K562 (cell line): Measurements from ENCODE around the gene GPR55. TPM values are rescaled to one million over a fixed set of nuclear protein-coding genes. Genes with fewer than 3 reads are reported as not detected.

Experiments
- ATAC-seq: fragments of 200-7000 bp; cut with Tn5 transposase; 3 replicates; pipeline ENCODE4 v1.9.1; 2020; ENCODE audit warnings: moderate library complexity
- BruUV-seq: library from RNA; stranded (reverse); fragments of 400-500 nt; replicated peaks from 2 replicates; lab custom pipeline; 2021; lab: Mats Ljungman, UMichigan
- CTCF ChIA-PET: fragments of 300-600 bp; formaldehyde crosslinking; extraction: SDS; loops from one replicate; lab custom pipeline; 2021; ENCODE audit warnings: low intra/inter-chr PET ratio; lab: Yijun Ruan, JAX
- POLR2A ChIA-PET: fragments of 300-600, 350-650 bp; sonication (Branson Sonifier 250); formaldehyde crosslinking; extraction: SDS; loops from one replicate; lab custom pipeline; 2021; ENCODE audit warnings: antibody characterized with exemption, inconsistent platforms; lab: Yijun Ruan, JAX
- DNase-seq, 4 experiments: peaks; one replicate each; pipeline versions ENCODE4 v3.0.0 to v3.0.0-alpha.2; 2011 to 2018; ENCODE audit warnings: low spot score in 3 of 4, mixed read lengths in 3 of 4; ENCODE audit errors: extremely low read depth in 1 of 4
- FAIRE-seq: peaks from 2 replicates; lab custom pipeline; 2011; peaks lifted over from hg19 to GRCh38; lab: Jason Lieb, UNC
- H2AFZ ChIP-seq: 2 replicates; pipeline ENCODE4 v1.6.0; 2011; ENCODE audit warnings: low read depth, low read length, control low read depth, inconsistent platforms
- H3K27ac ChIP-seq: fragments of 200-600 bp; 3 replicates; pipeline ENCODE4 v1.8.0; 2011; ENCODE audit warnings: low read depth, mild to moderate bottlenecking, control low read depth, inconsistent platforms, low read length, moderate library complexity, mixed read lengths; ENCODE audit errors: extremely low read depth
- H3K27me3 ChIP-seq, 2 experiments: fragments of 300-600 bp in 1 of 2; 2 replicates in 1 of 2; 3 replicates in 1 of 2; pipeline versions ENCODE4 v1.6.0 to v1.8.0; 2011; ENCODE audit warnings: inconsistent platforms in 2 of 2, low read length in 2 of 2, mild to moderate bottlenecking in 1 of 2, mixed read lengths in 1 of 2, moderate library complexity in 1 of 2; ENCODE audit not compliant: control insufficient read depth in 2 of 2, insufficient read depth in 2 of 2
- H3K36me3 ChIP-seq: fragments of 300-600 bp; 3 replicates; pipeline ENCODE4 v1.8.0; 2011; ENCODE audit warnings: mild to moderate bottlenecking, low read length, inconsistent platforms; ENCODE audit not compliant: control insufficient read depth, insufficient read depth
- H3K4me1 ChIP-seq, 2 experiments: fragments of 200-600 bp in 1 of 2; replicated peaks in 1 of 2; 2 replicates in 1 of 2; 3 replicates in 1 of 2; pipeline versions ENCODE4 v1.5.1 to v1.8.0; 2011; ENCODE audit warnings: inconsistent platforms in 2 of 2, low read length in 2 of 2, mild to moderate bottlenecking in 1 of 2, mixed read lengths in 1 of 2, moderate library complexity in 1 of 2; ENCODE audit not compliant: control insufficient read depth in 2 of 2, insufficient read depth in 2 of 2
- H3K4me2 ChIP-seq: 2 replicates; pipeline ENCODE4 v1.6.1; 2011; ENCODE audit warnings: low read length, control low read depth, inconsistent platforms, mixed read lengths; ENCODE audit not compliant: insufficient read depth
- H3K4me3 ChIP-seq: fragments of 200-600 bp; sonication (generic), shearing (Covaris generic); 2 replicates; pipeline ENCODE4 v1.5.1; 2016; ENCODE audit warnings: control low read depth, inconsistent platforms
- H3K79me2 ChIP-seq: fragments of 200-600 bp; 3 replicates; pipeline ENCODE4 v1.8.0; 2011; ENCODE audit warnings: low read length, inconsistent platforms; ENCODE audit not compliant: control insufficient read depth, insufficient read depth
- H3K9ac ChIP-seq, 2 experiments: 2 replicates each; pipeline versions ENCODE4 v1.6.0 to v1.6.1; 2011; ENCODE audit warnings: low read depth in 2 of 2, low read length in 2 of 2, control low read depth in 1 of 2, inconsistent platforms in 1 of 2, mild to moderate bottlenecking in 1 of 2, mixed read lengths in 1 of 2; ENCODE audit not compliant: insufficient read depth in 1 of 2
- H3K9me1 ChIP-seq: one replicate; pipeline ENCODE4 v1.6.0; 2011; ENCODE audit warnings: inconsistent platforms, mild to moderate bottlenecking, low read length, moderate library complexity; ENCODE audit not compliant: control insufficient read depth, insufficient read depth
- H3K9me3 ChIP-seq: replicated peaks from 2 replicates; pipeline ENCODE4 v1.5.1; 2011; ENCODE audit warnings: low read depth, low read length, inconsistent platforms; ENCODE audit not compliant: control insufficient read depth, insufficient read depth
- H4K20me1 ChIP-seq: replicated peaks from 2 replicates; pipeline ENCODE4 v1.6.1; 2011; ENCODE audit warnings: low read length, inconsistent platforms, mixed read lengths; ENCODE audit not compliant: control insufficient read depth, insufficient read depth
- ARID2 ChIP-seq: fragments of 450-650 bp; IDR thresholded peaks from 2 replicates; pipeline ENCODE4 v1.6.1; 2017; ENCODE audit warnings: antibody characterized with exemption, mild to moderate bottlenecking
- BACH1 ChIP-seq: fragments of 200-800 bp; sonication (Bioruptor generic); IDR thresholded peaks from 2 replicates; pipeline ENCODE4 v1.6.1; 2016; ENCODE audit warnings: missing genetic modification characterization, missing compliant biosample characterization
- EHMT2 ChIP-seq: fragments of 450-650 bp; IDR thresholded peaks from 2 replicates; pipeline ENCODE4 v1.6.1; 2018; ENCODE audit warnings: antibody characterized with exemption
- FOXA1 ChIP-seq: fragments of 450-650 bp; IDR thresholded peaks from 2 replicates; pipeline ENCODE4 v1.6.1; 2016; ENCODE audit warnings: mild to moderate bottlenecking, borderline replicate concordance
- PPARD ChIP-seq: fragments of 250-450 bp; sonication (Bioruptor Pico); IDR thresholded peaks from 2 replicates; pipeline ENCODE4 v1.8.0; 2022; ENCODE audit warnings: inconsistent platforms, mild to moderate bottlenecking, moderate library complexity
- SAP30 ChIP-seq: fragments of 200-600 bp; sonication (generic); IDR thresholded peaks from 2 replicates; pipeline ENCODE4 v1.6.1; 2012; ENCODE audit warnings: borderline replicate concordance, low read depth, mild to moderate bottlenecking, moderate library complexity, low read length, control low read depth, inconsistent platforms; ENCODE audit not compliant: insufficient read depth, poor library complexity, severe bottlenecking
- SP1 ChIP-seq: sonication (generic); formaldehyde crosslinking; IDR thresholded peaks from 2 replicates; pipeline ENCODE4 v1.8.1; 2022; ENCODE audit warnings: mild to moderate bottlenecking, missing genetic modification reagents
- STAT5B ChIP-seq: fragments of 250-450 bp; sonication (Bioruptor Pico); IDR thresholded peaks from 2 replicates; pipeline ENCODE4 v1.8.0; 2021; ENCODE audit warnings: mild to moderate bottlenecking, inconsistent platforms
- ZNF224 ChIP-seq: sonication (generic); formaldehyde crosslinking; IDR thresholded peaks from 2 replicates; pipeline ENCODE4 v1.8.0; 2022; ENCODE audit warnings: mild to moderate bottlenecking, missing genetic modification reagents
- ZNF830 ChIP-seq: fragments of 250-450 bp; sonication (Bioruptor Pico); IDR thresholded peaks from 2 replicates; pipeline ENCODE4 v1.5.0; 2021; ENCODE audit warnings: mild to moderate bottlenecking
- WGBS: fragments of 100-300 bp; shearing (Covaris generic); methylation state at CpG from one replicate; pipeline ENCODE4 v1.1.6; 2016; ENCODE audit warnings: low coverage, mixed read lengths; ENCODE audit not compliant: insufficient coverage; ENCODE audit errors: missing lambda C conversion rate; 5-methylcytosine and 5-hydroxymethylcytosine counted together
- in situ Hi-C: fragments of 300-500 bp; cut with MboI; formaldehyde crosslinking; loops from 4 replicates; pipeline ENCODE4 v1.15.0; 2018; ENCODE audit warnings: inconsistent platforms, mixed read lengths
- intact Hi-C: fragments of 100-400 bp; cut with micrococcal nuclease; formaldehyde crosslinking; loops from 2 replicates; pipeline ENCODE4 v1.14.2; 2022
- polyA plus RNA-seq, 8 experiments: library from polyadenylated mRNA; depleted of rRNA in 4 of 8; stranded (reverse) in 5 of 8; unstranded in 3 of 8; fragments of >200 nt; fragmentation: Nextera tagmentation in 2 of 8; fragmentation: Illumina TruSeq in 1 of 8; extraction: Ambion mirVana in 2 of 8; extraction: Trizol in 1 of 8; gene quantifications; 2 replicates each; pipeline versions ENCODE4 v1.2.1 to v1.2.3, GENCODE V29; 2011 to 2014; ENCODE audit warnings: inconsistent platforms in 1 of 8, missing spikeins in 1 of 8
- total RNA-seq, 7 experiments: library from RNA; depleted of rRNA in 6 of 7; stranded (reverse); fragments of >200 nt in 6 of 7; fragmentation: Illumina TruSeq in 2 of 7; extraction: Trizol in 2 of 7; gene quantifications; 2 replicates each; pipeline versions ENCODE4 v1.2.1 to v1.2.3, GENCODE V29; 2011 to 2021; ENCODE audit warnings: low replicate concordance in 1 of 7
- TF ChIP-seq, protein P1 (sequence below): fragments of 450-650 bp; IDR thresholded peaks from 2 replicates; pipeline ENCODE4 v1.6.1; 2016; ENCODE audit warnings: borderline replicate concordance

GPR55 gene
- total and polyA plus RNA-seq, 9 of the 15 experiments (the other 6 are each of a cell fraction or from before 2014, with no cell fraction given) = 0.11 to 0.49 (median 0.27) TPM

DNA sequence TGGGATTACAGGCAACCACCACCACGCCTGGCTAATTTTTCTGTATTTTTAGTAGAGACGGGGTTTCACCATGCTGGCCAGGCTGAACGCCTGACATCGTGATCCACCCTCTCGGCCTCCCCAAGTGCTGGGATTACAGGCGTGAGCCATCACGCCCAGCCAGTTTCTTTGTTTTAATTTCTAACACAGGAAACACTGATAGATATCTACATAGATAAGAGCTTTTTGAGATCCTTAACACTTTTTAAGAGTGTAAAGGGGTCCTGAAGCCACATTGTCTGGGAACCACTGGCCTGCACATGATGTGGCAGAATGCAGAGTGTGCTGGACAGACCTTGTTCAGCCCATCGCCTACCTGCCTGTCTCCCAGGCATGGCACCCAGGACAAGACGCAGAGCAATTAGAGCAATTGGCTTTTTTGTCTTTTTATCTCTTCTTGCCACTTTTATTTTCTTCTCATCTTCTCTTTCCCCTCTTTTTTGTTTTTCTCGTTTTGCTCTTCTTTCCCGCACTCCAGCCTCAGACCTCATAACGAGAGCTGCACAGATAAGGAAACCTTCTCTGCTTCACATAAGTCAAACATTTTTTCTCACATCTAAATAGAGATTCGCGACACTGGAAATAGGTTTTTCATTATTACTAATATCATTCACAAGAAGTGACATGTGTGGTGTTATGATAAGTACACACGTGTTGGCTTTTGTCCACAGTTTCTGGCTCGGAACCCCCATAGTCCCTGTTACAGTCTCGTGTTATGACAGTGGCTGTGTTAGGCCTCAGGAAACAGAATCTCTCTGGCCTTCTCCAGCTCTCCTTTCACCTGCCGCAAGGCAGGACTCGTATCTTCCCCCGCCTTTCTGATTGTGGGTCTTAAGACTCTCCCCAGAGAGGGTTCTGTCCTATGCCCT, 25.2 kb upstream of the GPR55 start:
- WGBS = 21% methylated on average over 20 of the region's 20 CpGs
- Histone ChIP-seq H2AFZ (no peak overlapping the region), H3K36me3 (no peaks in the 10 kb centered on the region), H4K20me1 (no peaks in the 10 kb centered on the region), H3K9ac (no peak overlapping the region), H3K79me2 (no peaks in the 10 kb centered on the region), H3K27ac (no peak overlapping the region), H3K4me3 (no peak overlapping the region), H3K4me1 (no peaks in the 10 kb centered on the region), H3K9me3 (no peaks in the 10 kb centered on the region), H3K27me3 (peaks cover 7 to 33% of the 10 kb centered on the region in 2 experiments; a peak in 4 of 5 replicates), H3K4me2 (no peak overlapping the region), H3K9me1 (no peaks in the 10 kb centered on the region)
- TF ChIP-seq ARID2 (no peak), SAP30 (no peak)
- POLR2A ChIA-PET = no interaction called here
- BruUV-seq = no TSS peak
- intact Hi-C loops (no loop called here), in situ Hi-C loops (no loop called here)
- FAIRE-seq (no peak), DNase-seq (no peak), ATAC-seq (no peak)
- CTCF ChIA-PET = no interaction called here

GRCh38 chr2:230947908-230948365, 22.9 kb upstream of the GPR55 start:
- FAIRE-seq (no peak), DNase-seq (no peak), ATAC-seq (no peak)
- BruUV-seq = no TSS peak
- 15% methylated on average over 4 of the region's 10 CpGs for WGBS
- Histone ChIP-seq H3K4me1 (no peaks in the 10 kb centered on the region; a peak in 2 of 5 replicates), H3K4me2 (no peak overlapping the region), H3K27ac (no peak overlapping the region), H3K27me3 (peaks cover 4 to 26% of the 10 kb centered on the region in 2 experiments; a peak in 4 of 5 replicates), H4K20me1 (no peaks in the 10 kb centered on the region), H2AFZ (no peak overlapping the region), H3K9me3 (no peaks in the 10 kb centered on the region), H3K9ac (no peak overlapping the region), H3K79me2 (no peaks in the 10 kb centered on the region), H3K36me3 (no peaks in the 10 kb centered on the region), H3K9me1 (no peaks in the 10 kb centered on the region), H3K4me3 (no peak overlapping the region)
- in situ Hi-C loops (no loop called here), intact Hi-C loops (no loop called here)
- CTCF ChIA-PET = no interaction called here
- POLR2A ChIA-PET = no interaction called here
- no peak for TF ChIP-seq SP1 (CRISPR knock-in tag)
- no peak for TF ChIP-seq ZNF224 (CRISPR knock-in tag)
- TF ChIP-seq PPARD (CRISPR knock-in tag) = no peak
- no peak for TF ChIP-seq EHMT2
- no peak for TF ChIP-seq ZNF830
- no peak for TF ChIP-seq STAT5B
- no peak for TF ChIP-seq FOXA1
- no peak for TF ChIP-seq BACH1 (tag)
- TF ChIP-seq, protein P1, sequence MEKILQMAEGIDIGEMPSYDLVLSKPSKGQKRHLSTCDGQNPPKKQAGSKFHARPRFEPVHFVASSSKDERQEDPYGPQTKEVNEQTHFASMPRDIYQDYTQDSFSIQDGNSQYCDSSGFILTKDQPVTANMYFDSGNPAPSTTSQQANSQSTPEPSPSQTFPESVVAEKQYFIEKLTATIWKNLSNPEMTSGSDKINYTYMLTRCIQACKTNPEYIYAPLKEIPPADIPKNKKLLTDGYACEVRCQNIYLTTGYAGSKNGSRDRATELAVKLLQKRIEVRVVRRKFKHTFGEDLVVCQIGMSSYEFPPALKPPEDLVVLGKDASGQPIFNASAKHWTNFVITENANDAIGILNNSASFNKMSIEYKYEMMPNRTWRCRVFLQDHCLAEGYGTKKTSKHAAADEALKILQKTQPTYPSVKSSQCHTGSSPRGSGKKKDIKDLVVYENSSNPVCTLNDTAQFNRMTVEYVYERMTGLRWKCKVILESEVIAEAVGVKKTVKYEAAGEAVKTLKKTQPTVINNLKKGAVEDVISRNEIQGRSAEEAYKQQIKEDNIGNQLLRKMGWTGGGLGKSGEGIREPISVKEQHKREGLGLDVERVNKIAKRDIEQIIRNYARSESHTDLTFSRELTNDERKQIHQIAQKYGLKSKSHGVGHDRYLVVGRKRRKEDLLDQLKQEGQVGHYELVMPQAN = no peak
